ENCODE measurements around the gene RAB1B. TPM values are rescaled to one million over a fixed set of nuclear protein-coding genes. Genes with fewer than 3 reads are reported as not detected.

Gene RAB1B
- total RNA-seq, 1 donor from 2014 or later = 102 TPM

- Mint-ChIP-seq H3K36me3 (ENCODE audit: insufficient read depth) (peaks cover 18% of the 10 kb centered on the region), H3K4me3 (ENCODE audit: low read depth) (no peak overlapping the region), H3K4me1 (ENCODE audit: low read depth) (peaks cover 3% of the 10 kb centered on the region), H3K27ac (no peak overlapping the region), H3K27me3 (no peaks in the 10 kb centered on the region), H3K9me3 (ENCODE audit: low read depth) (no peaks in the 10 kb centered on the region)
- TF ChIP-seq CTCF (IDR thresholded peaks at IDR 0.05; ENCODE audit: unreplicated experiment) = no peak
- no peak for DNase-seq (ENCODE audit: low spot score, unreplicated experiment)
Observed at GRCh38 chr11:66232769-66233168, 35.7 kb upstream of the RAB1B start.

- TF ChIP-seq CTCF (IDR thresholded peaks at IDR 0.05; ENCODE audit: unreplicated experiment) = no peak
- no peak overlapping the region for H3K4me3 Mint-ChIP-seq (ENCODE audit: low read depth)
- no peaks in the 10 kb centered on the region for H3K9me3 Mint-ChIP-seq (ENCODE audit: low read depth)
- H3K36me3 Mint-ChIP-seq (ENCODE audit: insufficient read depth) = peaks cover 16% of the 10 kb centered on the region
- H3K27ac Mint-ChIP-seq = no peak overlapping the region
- peaks cover 3% of the 10 kb centered on the region for H3K4me1 Mint-ChIP-seq (ENCODE audit: low read depth)
- no peak for DNase-seq (ENCODE audit: low spot score, unreplicated experiment)
- no peaks in the 10 kb centered on the region for H3K27me3 Mint-ChIP-seq
Observed at GRCh38 chr11:66233301-66233700, 35.1 kb upstream of the RAB1B start.

GRCh38 chr11:66235141-66235540 lies 33.3 kb upstream of the RAB1B start:
- H3K27ac Mint-ChIP-seq = no peak overlapping the region
- no peak for TF ChIP-seq CTCF (IDR thresholded peaks at IDR 0.05; ENCODE audit: unreplicated experiment)
- no peaks in the 10 kb centered on the region for H3K4me1 Mint-ChIP-seq (ENCODE audit: low read depth)
- no peak for DNase-seq (ENCODE audit: low spot score, unreplicated experiment)
- no peaks in the 10 kb centered on the region for H3K27me3 Mint-ChIP-seq
- no peak overlapping the region for H3K4me3 Mint-ChIP-seq (ENCODE audit: low read depth)
- H3K36me3 Mint-ChIP-seq (ENCODE audit: insufficient read depth) = peaks cover 13% of the 10 kb centered on the region
- H3K9me3 Mint-ChIP-seq (ENCODE audit: low read depth) = no peaks in the 10 kb centered on the region

GRCh38 chr11:66237867-66238266 lies 30.6 kb upstream of the RAB1B start:
- H3K9me3 Mint-ChIP-seq (ENCODE audit: low read depth) = no peaks in the 10 kb centered on the region
- no peaks in the 10 kb centered on the region for H3K4me1 Mint-ChIP-seq (ENCODE audit: low read depth)
- H3K4me3 Mint-ChIP-seq (ENCODE audit: low read depth) = no peak overlapping the region
- H3K36me3 Mint-ChIP-seq (ENCODE audit: insufficient read depth) = peaks cover 15% of the 10 kb centered on the region
- no peak for TF ChIP-seq CTCF (IDR thresholded peaks at IDR 0.05; ENCODE audit: unreplicated experiment)
- DNase-seq (ENCODE audit: low spot score, unreplicated experiment) = no peak
- H3K27me3 Mint-ChIP-seq = no peaks in the 10 kb centered on the region
- no peak overlapping the region for H3K27ac Mint-ChIP-seq

- Mint-ChIP-seq H3K36me3 (ENCODE audit: insufficient read depth) (peaks cover 15% of the 10 kb centered on the region), H3K4me3 (ENCODE audit: low read depth) (no peak overlapping the region), H3K9me3 (ENCODE audit: low read depth) (no peaks in the 10 kb centered on the region), H3K27ac (no peak overlapping the region), H3K27me3 (no peaks in the 10 kb centered on the region), H3K4me1 (ENCODE audit: low read depth) (no peaks in the 10 kb centered on the region)
- no peak for DNase-seq (ENCODE audit: low spot score, unreplicated experiment)
- TF ChIP-seq CTCF (IDR thresholded peaks at IDR 0.05; ENCODE audit: unreplicated experiment) = no peak
Observed at GRCh38 chr11:66238786-66239413, 29.5 kb upstream of the RAB1B start.

All from progenitor cell of endocrine pancreas (in vitro differentiated cells).